CD4-positive, alpha-beta T cell treated with Interleukin-17A for 1 hour (primary cell): Measurements from ENCODE around the gene AUTS2.

Experiments used
- DNase-seq: peaks from one replicate; pipeline ENCODE4 v3.0.0-alpha.2; 2020

AUTS2 gene

DNA sequence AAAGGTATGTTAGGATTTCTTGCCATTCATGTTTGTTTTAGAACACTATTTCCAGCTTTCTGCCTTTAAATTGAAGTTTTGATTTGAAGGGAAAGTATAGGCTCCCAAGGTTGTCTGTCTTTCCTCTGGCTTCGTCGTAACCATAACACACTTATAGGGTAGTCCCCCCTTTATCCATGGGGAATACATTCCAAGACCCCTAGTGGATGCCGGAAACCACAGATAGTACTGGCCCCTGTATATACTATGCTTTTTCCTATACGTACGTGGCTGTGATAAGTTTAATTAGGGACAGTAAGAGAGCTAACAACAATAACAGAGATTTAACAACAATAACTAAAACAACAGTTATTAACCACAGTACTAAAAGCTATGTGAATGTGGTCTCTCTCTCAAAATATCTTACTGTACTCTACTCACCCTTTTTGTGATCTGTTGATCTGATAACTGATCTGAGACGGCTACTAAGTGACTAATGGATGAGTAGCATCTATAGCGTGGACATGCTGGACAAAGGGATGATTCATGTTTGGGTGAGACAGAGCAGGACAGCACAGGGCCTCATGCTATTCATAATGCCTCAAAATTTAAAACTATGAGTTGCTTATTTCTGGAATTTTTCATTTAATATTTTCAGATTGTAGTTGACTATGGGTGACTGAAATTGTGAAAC, 273.1 kb downstream of the AUTS2 start:
- DNase-seq = no peak

DNA sequence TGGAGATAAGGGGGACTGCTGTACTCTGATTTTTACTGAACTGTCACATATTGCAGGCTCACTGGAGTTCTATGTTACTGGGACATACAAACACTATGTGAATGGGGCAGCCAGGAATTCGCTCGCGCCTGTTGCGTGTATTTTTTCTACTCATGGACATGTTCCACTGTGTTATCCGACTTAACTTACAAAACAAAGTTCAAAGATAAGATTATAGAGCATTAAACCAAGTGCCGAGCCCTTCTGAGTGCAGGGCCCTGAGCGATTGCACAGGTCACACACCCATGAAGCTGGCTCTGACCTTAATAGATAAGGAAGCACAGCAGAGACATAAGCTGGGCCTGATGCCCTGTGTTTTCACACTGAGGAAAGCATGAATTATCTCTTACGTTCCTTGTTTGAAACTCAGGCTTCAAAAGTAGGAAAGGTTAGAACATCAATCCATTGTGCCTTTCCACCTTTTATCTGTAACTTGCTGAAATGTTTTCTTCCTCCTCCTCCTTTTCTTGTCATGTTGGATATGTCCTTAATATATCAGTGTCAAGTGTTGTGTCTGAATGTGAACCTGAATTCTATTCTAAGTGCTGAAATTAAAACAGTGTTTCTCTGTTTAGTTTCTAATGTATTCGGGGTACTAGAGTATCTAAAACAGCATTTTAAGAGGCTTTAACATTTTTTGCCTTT, 273.8 kb downstream of the AUTS2 start:
- no peak for DNase-seq

DNA sequence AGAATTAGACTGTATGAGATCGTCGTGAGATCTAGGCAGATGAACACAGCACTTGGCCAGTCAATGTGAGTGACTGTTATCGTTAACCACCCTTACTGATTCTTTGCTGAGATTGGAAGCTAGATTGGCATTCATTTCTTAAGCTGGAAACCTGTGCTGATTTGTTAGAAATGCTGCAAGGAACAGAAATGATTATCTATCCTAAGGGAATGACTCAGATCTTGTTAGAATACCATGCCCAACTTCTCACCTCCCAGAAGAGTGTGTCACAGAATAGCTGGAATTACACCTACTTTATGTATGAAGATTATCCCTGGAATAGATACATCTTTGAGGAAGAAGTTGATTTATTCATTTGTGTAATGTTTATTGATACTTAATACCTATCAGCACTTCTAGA, 275.2 kb downstream of the AUTS2 start:
- DNase-seq = no peak

DNA sequence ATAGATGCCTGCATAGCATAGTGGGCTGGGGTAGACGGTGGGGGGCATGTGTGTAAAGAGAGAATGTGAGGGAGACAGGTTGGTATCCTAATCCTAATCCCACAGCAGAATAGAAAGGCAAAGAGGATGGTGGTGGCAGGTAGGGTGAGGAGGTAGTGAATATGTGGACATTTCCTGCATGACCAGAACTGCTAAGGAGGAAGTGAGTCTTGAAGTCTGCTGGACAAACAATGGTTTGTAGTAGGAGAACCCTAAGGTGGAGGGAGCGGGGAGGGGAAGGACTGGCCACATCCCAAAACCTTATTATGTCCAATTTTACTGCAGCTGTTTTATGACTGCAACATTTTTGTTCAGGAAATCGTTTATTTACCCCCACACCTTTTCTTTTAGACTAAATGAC, 279.7 kb downstream of the AUTS2 start:
- no peak for DNase-seq

DNA sequence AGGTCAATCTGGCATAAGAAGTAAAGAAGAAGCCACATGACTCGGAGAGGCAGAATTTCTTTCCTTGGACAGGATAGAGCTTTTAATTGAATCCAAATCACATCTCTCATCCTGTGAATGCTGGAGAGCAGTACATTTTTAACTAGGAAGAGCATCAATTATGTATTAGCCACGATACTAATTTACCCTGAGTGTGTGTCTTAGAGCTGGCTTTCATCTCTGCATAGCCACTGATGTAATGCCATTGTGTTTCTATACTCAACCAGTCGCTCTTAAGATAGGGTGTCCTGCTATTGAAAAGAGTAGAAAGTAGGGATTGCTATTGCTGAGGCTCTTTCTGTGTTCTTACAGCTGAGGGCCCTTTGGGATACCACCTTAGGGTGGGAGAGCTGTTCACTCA, 280.3 kb downstream of the AUTS2 start:
- no peak for DNase-seq

DNA sequence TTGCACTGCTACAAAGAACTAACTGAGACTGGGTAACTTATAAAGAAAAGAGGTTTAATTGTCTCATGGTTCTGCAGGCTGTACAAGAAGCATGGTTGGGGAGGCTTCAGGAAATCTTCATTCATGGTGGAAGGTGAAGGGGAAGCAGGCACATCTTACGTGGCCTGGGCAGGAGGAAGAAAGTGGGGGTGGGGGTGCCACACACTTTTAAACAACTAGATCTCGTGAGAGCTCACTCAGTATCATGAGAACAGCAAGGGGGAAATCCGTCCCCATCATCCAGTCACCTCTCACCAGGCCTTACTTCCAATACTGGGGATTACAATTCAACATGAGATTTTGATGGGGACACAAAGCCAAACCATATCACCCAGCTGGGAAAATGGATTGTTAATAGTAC, 281.7 kb downstream of the AUTS2 start:
- DNase-seq = no peak

DNA sequence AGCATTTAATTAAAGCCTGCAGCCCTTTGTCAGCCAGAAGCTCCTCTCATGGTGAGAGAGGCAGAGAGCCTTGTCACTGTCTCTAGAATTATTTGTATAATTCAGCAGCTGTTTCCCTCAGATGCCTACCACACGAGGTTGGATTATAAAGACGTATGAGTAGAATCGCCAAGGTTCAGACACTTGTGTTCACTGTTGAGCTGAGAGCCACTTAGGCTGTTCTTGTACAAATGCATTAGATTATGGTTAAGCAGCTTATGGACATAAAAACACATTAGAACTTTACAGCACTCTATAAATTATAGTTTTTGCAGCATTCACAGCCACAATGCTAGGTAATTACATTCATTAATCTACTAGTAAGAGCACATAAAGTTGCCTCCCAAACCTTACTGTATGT, 282.6 kb downstream of the AUTS2 start:
- no peak for DNase-seq

DNA sequence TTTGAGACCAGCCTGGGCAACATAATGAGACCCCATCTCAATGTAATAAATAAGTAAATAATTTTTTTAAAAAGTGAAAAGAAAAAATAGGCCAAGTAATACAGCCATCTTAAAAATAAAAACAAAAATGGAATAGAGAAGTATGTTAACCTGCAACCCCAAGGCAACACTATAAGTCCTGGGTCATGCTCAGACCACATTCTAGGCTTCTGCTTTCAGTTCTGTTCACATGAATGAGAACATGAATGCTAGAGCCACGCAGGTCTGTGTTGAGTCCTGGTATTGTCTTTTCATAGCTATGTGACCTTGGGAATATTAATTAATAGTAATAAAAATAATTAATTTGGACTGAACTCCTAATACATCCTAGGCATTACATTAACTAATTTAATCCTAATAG, 284.0 kb downstream of the AUTS2 start:
- DNase-seq = no peak

DNA sequence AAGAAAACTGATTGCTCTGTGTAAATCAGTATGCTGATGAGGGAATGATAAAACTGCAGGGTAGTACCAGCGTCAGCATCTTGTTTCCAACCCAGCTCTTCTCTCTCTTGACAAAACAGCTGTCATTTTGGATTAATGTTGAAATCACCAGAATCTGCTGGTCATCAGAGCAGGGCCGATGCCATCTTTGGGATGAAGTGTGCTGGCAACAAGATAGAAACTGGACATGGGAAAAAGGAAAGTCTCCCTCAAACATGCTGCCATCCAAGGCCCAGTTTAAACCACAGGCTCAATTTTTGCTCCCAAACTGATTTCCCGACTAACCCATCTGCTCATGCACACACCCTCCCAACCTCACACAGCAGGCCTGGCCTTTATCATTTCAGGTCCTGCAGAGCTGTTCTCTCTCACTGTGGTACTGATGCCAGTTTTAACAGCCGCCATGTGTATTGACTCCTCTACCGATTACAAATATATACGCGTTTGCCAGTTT, 285.2 kb downstream of the AUTS2 start:
- DNase-seq = no peak

DNA sequence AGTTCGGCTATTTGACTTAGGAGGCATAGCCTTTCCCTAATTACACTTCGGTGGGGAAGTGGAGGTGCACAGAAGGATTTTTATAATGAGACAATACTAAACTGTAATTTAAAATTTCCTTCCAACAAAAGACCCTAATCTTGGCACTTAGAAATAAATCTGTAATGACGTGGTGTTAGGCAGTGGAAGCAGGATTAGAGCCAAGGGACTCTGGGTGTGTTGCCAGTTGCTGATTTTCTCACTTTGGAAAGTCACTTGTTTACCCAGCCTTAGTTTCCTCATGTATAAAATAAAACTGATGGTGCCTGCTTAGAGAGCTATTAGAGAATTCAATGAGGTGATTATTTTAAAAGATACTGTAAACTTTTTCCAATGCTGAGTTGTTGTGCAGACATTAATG, 287.2 kb downstream of the AUTS2 start:
- no peak for DNase-seq

DNA sequence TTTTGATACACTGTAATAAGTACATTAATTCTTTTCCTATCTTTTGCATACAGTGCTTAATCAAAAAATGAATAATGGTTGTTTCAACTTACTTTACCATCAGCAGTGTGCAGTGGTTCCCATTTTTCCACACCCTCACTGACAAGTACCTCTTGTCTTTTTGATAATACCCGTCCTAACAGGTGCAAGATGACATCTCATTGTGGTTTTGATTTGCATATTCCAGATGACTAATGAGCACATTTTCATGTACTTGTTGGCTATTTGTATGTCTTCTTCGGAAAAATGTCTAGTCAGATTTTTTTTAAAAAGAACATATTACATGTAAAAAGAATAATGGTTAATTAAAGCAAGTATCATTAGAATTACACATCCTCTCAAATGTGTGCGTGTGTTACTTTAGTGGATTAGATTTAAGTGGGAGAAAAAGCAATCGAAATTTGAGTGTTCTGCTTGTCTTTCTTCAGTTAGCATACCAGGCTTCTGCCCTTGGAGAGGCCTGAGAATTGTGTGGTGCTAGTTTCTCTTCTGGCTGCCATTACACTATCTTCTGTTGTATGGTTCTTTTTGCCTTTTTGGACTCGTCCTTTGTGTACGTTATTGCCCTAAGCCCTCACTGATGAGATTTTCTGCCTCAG, 291.2 kb downstream of the AUTS2 start:
- no peak for DNase-seq

DNA sequence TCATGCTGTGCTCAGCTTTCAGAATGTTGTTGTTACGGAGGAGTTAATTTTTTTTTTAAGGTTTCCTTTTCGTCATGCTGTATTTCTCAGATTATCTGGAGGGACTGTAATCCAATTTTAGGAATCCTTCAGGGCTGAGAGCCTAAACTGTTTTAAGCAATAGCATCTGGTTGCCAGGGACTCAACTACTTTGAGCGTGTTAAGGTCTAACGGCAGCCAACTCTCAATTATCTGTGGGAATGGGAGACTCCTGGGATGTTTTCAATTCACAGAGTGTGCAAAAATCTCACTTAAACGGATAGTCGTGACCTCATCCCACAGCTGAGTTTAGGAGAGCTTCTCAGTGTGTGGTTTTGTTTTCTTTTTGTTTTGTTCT, 291.7 kb downstream of the AUTS2 start:
- DNase-seq = no peak

DNA sequence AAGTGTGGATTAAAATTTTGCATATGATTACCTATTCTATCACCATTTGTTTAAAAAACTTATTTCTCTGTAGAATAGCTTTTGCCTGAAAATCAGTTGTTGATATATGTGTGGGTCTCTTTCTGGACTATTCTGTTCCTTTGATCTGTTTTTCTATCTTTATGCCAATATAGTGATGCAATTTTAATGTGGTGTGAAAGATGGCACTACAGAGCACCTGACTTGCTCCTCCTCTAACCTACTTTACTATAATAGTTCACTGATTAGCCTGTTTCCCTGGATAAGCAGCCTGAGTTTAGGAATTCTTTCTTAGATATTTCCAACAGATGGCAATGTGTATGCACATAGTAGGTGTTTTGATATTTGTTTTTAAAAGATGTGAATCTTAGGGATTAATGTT, 294.5 kb downstream of the AUTS2 start:
- no peak for DNase-seq

DNA sequence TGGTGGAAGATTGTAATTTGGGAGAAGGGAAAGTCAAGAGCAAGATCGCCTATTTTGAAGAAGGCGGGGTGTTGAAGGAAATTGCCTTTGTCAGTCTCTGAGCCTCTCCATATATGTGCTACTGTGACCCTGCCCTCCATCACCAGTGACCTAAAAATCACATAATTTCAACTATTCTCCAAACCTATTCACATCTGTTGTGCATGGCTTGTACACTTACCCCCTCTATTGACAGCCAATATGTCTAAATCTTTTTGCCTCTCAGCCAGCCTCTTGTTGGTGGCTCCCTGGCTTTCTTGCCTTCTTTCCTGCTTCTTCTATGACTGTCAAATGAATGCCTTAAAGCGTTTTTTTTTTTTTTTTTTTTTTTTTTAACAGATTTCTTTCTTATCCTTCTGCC, 295.6 kb downstream of the AUTS2 start:
- no peak for DNase-seq

DNA sequence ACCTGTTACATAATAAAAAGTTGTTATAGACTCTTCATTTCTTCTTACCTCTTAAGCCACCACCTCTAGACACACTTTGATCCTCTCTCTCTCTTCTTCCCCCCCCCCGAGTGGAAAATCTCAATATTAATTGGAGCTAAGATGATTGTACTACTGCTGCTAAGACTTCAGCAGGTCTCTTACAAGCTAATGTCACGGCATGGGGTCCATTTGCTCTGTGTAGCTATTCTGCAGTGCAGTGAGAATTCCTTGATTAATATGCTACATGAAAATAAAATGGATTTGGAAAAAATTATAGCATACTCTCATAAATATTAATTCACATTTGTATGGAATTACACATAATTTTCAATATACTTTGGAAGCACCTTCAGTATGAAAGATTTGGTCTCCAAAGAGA, 297.2 kb downstream of the AUTS2 start:
- DNase-seq = no peak

DNA sequence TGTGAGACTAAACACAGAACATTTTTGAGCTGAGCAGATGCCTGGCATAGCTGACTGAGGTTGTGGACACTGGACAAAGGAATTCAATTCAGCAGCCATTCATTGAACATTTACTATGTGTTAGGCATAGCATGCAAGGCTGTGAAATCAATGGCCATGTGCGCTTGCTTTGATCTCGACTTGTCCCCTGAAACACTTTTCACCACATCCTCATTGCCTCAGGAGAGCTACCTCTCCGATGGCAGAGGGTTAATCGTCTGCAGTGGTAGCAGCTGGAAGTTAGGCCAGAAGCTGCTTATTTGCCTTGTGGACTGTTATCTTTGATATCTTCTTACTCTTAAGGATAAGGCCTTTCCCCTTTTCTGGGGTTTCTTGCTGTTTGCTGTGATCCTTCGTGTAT, 297.8 kb downstream of the AUTS2 start:
- DNase-seq = no peak

DNA sequence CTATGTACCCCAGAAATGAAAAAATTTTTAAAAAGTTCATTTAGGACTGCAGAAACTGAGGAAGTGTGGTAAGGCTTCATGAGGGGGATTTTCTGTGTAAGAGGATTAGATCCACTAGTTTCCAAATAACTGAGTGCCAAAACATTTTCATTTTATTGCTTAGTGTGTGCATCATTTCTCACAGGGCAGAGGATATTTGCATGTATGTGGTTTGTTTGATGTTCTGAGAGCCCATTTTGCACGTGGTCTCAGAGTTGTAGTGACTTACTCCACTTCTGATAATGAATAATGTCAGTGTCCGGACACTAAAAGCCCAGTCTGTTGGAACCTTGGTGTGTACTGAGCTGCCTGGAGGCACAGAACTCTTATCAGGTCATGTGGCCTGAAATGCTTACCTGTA, 299.9 kb downstream of the AUTS2 start:
- DNase-seq = no peak

DNA sequence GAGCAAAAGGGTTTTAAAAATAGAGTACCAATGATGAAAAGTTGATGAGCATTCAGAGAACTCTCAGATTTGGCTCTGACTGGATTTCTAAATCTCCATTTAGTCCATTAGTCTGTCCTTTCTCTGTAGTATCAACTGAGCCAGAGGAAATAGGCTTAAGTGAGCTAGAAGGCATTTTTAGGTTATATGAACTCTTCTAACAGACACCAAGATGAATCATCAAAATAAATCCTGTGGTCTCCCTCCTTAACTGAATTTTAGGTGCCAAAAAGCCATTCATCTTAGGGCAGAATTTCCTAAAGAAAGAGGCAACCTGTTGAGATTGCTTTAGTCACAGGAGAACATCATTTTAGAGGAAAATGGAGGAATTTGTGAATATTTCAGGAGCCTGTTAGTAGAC, 305.1 kb downstream of the AUTS2 start:
- DNase-seq = no peak

DNA sequence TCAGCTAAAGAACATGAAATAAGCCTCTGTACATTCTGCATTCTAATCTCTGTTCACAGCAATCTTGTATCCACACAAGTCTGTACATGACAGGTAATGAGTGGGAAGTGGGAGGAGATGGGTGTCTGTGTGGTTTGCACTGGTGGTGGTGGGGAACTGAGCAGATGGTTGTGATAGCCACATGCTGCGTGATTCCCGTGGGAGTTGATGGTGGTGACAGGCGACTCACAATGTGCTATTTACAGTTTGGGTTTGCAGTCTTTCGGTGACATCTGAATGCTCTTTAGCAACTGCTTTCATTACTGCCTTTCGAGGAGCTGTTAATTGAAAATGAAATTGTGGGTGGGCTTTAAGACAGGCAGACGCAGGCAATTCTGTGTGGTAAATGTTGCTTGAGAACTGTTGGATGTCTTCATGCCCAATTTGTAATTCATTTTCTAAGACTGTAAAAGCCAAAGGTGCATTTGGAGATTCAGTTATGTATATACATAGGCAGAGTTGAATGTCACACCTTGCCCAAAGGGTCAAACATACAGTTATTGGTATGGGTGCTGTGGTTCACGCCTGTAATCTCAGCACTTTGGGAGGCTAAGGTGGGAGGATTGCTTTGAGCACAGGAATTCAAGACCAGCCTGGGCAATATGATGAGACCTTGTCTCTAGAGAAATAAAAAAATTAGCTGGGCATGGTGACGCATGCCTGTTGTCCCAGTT, 308.2 kb downstream of the AUTS2 start:
- no peak for DNase-seq

DNA sequence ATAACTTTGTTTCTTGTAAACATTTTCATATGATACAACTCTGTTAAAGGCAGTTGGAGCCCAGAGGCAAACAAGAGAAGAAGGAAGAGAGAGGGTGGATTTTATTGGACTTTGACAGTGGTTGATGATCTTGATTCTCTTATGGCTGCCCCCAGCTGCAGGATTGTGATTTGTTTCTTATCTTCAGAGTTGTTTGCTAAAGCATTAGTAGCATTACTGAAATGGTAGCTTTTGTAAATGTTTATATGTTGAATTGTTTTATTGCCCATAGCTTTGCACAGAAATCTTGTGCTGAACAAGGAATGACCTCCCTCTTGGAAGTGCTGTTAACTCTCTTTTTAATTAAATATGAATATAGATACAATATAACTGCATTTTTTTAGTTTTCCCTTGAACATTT, 309.4 kb downstream of the AUTS2 start:
- DNase-seq = no peak

DNA sequence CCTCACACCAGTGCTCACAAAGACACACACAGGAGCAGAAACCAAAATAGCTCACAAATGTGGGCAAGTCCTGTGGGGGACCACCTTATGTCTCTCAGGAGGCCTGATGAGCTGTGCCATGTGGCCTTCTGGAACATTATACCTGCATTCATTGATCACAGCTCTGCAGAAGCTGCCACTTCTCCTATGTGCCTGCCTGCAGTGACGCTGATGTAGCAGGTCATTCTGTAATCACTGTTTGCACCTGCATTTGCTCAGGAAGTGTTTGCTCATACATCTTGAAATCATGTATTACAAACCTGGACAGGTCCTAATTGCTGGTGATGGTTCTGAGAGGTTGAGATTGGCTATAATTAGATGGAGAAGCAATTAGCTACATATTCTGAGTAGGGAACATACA, 310.2 kb downstream of the AUTS2 start:
- no peak for DNase-seq

DNA sequence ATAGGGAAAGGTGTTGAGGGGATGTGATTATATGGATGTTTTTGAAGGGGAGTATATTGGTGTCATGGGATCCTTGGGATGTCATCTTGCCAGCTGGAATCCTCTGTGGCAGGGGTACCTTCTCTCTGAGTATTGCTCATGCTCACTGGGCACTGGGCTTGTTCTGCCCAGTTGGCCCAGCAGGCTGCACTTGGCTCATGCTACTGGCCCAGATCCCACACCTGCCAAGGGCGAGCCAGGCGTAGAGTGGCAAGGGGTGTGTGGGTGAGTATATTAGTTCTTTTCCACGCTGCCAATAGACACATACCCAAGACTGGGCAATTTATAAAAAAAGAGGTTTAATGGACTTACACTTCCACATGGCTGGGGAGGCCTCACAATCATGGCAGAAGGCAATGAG, 311.9 kb downstream of the AUTS2 start:
- no peak for DNase-seq

DNA sequence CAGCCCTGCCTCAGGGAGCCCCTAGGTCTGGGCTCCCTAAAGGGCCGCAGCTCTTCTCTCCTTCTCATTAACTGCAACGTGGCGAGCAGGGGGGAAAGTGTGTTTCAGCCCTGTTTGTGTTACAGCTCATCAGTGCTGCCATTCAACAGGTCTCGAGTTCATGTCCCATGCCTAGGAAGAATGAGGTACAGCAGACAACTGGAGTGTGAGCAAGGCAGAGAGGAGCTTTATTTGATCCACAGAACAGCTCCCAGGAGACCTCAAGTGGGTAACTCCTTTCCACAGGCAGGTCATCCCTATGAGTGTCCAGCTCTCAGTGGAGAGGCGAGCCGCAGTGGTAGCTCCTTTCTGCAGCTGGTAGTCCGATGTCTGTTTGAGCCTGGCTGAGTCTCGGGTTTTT, 313.1 kb downstream of the AUTS2 start:
- DNase-seq = no peak

DNA sequence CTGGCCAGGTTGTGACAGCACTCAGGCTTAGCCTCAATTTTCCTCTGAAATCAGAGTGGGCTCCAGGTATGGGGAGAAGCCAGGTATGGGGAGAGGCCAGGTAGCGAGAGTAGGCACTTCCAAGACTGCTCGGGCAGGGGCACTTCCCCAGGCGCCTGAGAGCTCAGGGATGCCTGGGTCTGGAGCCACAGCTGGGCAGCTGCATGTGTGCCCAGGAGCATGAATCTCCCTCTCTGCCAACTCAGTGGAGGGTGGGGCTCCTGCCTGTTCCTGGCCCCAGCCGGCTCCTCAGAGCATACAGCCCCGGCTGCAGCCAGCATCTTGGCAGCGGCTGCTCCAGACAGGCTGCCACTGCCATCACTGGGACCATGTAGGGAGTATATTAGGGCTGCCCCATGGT, 313.9 kb downstream of the AUTS2 start:
- no peak for DNase-seq
